GM18858 (cell line): Measurements from ENCODE around the gene EBF3.

Source experiments
- ATAC-seq: cut with Tn5 transposase; IDR thresholded peaks from one replicate; pipeline ENCODE4 v1.9.1; 2021; ENCODE audit not compliant: unreplicated experiment

Gene EBF3

DNA sequence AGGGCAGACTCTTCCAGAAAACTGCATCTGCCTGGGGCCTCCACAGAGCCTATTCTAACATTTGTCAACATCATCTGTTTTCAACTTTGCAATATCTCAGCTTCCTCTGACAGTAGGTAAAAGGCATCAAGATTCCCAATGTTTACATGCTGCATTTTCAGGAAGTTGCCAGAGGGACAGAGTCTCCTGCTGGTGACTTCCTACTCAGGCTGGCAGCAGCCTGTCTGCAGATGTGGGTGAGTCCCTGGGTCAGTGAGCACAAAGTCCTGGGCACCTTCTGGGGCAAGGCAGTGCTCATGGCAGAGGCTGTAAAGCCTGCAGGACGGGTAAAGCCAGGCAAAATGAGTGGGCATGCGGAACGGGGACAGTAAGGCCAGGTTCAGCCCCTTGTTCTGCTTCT is 69.4 kb downstream of the EBF3 start:
- no peak for ATAC-seq

GRCh38 chr10:129893104-129894089 is 70.7 kb downstream of the EBF3 start:
- no peak for ATAC-seq

DNA sequence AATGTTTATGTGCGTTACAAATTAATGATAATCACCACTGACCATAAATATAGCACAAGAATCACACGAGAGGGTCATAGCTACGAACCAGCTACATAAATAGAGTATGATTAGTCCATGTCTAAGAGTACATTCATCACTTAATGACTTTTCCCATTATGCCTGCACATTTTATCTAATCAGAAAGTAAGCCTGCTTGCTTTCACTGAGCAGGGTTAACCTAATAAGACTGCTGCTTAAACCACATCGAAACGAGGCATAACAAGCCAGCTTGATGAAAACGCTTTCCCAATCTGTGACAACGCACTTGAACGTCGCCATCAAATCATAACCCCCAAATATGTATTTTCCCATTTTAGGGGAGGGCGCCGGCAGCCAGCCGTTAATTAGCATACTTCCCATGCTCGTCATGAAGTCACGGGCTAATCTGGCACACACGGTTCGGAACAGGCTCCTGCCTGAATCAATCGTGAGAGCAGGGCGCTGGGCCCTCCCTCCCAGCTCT is 71.5 kb downstream of the EBF3 start:
- ATAC-seq, result no peak

DNA sequence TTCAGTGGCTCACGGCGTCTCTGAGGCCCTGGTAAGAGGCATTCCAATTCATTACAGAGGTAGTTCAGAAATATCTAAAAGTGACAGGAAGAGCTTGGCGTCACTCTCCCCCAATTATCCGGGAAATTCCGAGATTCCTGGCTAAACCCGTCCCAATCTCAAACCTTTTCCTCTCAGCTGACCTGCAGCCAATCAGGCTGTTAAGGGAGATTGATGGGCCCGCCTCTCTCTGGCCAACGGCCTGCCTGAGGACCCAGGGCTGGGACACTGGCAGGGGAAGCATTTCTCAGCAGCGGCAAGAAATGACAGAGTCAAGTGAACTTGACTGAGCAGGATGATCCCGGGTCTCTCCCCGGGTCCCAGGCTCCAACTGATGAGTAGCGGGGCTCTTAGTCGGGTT is 72.3 kb downstream of the EBF3 start:
- ATAC-seq, result no peak

GRCh38 chr10:129890170-129890569 is 73.9 kb downstream of the EBF3 start:
- no peak for ATAC-seq

- ATAC-seq, result no peak
These were observed 75.1 kb downstream of the EBF3 start for GRCh38 chr10:129888784-129889616.

DNA sequence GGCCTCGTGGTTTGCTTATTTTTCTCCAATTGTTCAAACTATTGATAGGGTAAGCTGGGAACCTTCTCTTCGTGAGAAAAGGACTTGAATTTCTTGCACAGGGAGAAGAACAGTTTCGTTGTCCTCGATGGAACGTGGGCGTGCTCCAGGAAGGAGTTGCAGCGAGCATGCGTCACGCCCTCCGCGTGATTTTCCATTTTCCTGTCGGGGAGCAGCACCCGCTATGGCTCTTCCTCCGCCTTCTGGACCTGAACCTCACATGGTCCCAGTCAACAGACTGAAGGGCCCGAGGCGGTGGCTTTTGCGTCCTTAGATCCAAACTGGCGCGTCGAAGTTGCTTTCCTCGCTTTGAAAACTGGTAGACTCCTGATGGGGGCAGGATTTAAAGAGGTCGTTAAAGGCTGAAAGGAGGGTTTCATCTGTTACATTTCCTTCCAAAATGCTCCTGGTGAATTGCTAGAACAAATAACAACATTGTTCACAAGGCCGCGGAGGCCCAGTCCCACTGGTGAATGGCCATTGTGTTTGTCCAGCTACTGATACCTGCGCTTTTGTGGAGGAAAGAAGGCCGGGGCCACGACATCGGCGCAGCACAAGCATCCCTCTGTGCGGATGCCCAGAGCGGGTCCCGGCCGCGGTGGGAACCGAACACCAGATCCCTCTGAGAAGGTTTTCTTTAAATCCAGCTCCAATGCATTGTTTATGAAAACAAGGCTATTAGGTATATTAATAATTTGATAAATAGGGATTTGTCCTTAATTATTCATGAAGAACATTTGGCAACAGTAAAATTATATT is 75.9 kb downstream of the EBF3 start:
- ATAC-seq, result no peak

DNA sequence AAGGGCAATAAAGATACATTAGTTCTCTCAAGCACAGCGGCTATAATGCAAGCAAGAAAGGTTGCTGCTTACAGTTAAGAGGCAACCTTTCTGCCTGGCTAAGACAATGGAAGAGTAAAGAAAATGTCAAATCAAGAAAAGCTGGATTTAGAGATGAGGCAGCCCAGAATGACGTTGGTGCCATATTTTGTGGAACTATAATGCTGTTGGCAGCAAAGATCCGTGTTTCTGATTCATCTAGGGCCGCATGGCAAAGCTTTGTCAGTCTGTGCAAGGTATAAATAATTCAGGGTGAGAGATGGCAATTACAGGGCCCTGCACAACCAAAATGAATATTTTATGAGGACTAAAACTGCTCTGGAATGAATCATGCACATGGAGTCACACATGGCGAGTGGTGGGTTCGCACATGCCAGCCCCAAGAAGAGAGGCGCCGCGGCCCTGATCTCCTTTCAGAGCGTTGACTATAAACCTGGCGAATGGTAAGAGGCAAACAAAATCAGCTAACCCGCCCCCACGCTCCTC is 76.6 kb downstream of the EBF3 start:
- ATAC-seq, result no peak

DNA sequence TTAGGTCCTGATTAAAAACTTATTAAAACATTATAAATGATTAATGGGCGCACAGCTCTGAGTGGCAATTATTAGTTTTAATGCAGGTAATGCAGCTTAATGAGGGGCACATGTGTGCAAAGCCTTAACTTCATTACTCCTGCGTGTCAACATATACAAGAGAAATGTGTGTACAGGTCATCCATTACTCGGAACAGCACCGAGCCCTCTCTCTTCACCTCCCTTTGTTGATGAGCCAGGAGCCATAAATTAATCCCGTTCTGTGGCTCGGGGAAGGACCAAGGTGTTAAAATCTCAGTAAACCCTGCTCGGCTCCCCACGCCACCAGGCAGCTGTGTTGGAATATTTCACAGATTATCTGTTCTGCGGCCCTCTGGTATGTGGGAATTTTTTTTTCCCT is 77.8 kb downstream of the EBF3 start:
- ATAC-seq, result no peak

DNA sequence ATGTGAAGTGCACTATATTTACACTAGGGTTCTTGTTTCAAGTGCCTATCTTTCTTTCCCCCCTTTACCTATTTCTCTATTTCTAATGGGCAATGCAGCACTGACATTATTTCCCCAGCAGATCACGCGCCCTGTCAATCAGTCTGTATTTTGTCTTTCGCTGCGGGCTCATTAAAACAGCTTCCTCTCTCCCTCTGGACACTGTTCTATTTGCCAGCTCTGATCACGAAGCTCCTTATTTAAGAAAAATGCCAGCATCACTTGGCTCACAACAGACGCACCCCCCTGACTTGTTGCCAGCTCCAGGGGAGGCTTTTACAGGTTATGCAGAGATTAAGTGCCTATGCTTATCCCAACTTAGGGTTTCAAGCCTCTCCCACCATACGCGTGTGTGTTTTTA is 78.5 kb downstream of the EBF3 start:
- no peak for ATAC-seq

DNA sequence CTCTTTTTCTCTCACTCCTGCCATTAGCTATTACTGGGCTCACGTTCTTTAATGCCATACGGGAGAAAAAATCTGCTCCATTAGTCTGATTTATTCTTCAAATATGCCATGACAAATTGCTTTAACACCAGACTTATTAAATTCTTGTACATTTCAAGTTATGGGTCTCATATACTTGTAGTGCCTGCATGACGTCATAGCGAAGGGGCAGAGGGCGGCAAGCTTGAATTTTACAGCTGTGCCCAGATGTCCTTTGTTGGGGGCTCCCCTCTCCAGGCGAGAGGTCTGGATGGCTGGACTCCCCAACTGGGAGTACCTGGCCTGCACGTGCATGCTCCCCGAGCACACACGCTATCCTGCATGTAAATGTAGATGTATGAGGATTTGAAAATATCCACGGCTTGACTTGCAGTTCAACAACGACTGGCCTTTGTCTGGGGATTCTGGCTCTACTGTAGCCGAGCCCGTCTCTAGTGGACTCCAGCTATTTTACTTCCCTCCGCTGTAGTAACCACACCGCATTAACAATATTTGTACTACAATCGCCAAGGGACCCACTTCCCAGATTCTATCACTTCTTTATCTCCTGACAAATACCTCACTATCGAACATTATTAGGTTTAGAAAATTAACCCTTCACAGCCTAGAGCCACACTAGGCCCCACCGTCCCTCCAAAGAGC is 79.5 kb downstream of the EBF3 start:
- no peak for ATAC-seq

- ATAC-seq, result no peak
These were observed 80.3 kb downstream of the EBF3 start for GRCh38 chr10:129883626-129884397.

GRCh38 chr10:129883029-129883428 is 81.0 kb downstream of the EBF3 start:
- no peak for ATAC-seq

GRCh38 chr10:129882291-129883010 is 81.6 kb downstream of the EBF3 start:
- no peak for ATAC-seq

DNA sequence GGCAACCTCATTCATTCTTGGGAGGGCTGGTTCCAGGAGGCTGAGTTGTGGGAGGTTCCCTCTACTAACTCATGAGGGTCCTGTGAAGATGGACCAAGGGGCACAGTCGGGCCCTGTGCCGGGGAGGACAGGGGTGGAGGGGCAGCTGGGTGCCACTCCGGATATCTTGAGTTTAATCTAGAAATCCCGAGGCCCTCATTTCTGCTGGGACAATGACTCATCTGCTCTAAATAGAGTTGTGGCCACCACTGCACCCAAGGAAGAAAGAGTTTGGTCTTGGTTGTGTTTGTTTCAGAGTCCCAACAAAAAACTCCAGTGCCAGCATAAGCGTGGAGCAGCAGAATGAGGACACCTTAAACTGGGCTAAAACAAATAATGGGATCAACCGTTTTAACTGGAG is 82.4 kb downstream of the EBF3 start:
- ATAC-seq, result no peak

DNA sequence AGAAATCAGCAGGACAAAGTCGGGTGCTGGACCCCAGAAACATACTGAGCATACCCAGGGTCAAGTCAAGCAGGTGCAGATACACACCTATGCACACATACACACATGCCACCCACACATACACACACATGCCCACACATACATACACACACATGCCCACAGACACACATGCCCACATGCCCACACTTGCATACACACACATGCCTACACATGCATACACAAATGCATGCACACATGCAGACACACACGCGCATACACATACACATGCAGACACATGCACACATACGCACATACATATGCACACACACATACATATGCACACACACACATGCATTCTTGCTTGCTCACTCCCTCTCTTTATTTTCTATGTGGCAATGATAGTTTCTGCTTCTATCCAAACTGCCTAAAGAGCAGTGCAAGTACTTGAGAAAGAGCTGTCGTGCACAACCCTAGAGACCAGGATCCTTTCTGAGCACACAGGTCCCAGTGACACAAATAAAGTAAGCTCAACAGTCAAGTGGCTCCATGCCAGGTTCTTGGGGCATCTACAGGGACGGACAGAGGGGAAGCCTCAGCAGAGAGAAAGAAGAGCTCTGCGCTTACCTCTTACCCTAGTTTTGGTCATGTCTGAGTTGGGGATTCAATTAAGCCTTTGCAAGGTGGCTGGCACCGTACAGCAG is 83.7 kb downstream of the EBF3 start:
- no peak for ATAC-seq

GRCh38 chr10:129879655-129880054 is 84.4 kb downstream of the EBF3 start:
- no peak for ATAC-seq

- ATAC-seq, result no peak
These were observed 85.2 kb downstream of the EBF3 start for GRCh38 chr10:129878835-129879234.
